HCT116 (cell line): Measurements from ENCODE around the gene CCDC148. TPM values are rescaled to one million over a fixed set of nuclear protein-coding genes. Genes with fewer than 3 reads are reported as not detected.

Experiments used
- ATAC-seq: fragments of 200-7000 bp; cut with Tn5 transposase; 2 replicates; pipeline ENCODE4 v1.9.1; 2020; ENCODE audit warnings: mild to moderate bottlenecking, moderate library complexity
- BruUV-seq: library from RNA; stranded (reverse); fragments of 400-500 nt; replicated peaks from 2 replicates; lab custom pipeline; 2021; lab: Mats Ljungman, UMichigan
- CTCF ChIA-PET: fragments of 300-600 bp; sonication (Branson Sonifier 250); formaldehyde crosslinking; loops from one replicate; lab custom pipeline; 2021; ENCODE audit warnings: antibody characterized with exemption; lab: Charles Lee
- POLR2A ChIA-PET: fragments of 300-600, 350-600 bp; sonication (Branson Sonifier 250); formaldehyde crosslinking; loops from one replicate; lab custom pipeline; 2021; ENCODE audit warnings: antibody characterized with exemption; lab: Charles Lee
- RAD21 ChIA-PET, 2 experiments: fragments of 300-600 bp; sonication (Branson Sonifier 250); formaldehyde crosslinking; loops; one replicate each; lab custom pipeline; 2023; ENCODE audit warnings: low total read pairs in 2 of 2; ENCODE audit not compliant: uncharacterized antibody in 2 of 2, unreplicated experiment in 2 of 2, low non-redundant PET in 1 of 2; lab: Charles Lee
- DNase-seq: peaks from one replicate; pipeline ENCODE4 v3.0.0-alpha.2; 2010; ENCODE audit warnings: low read depth, low spot score
- H2AFZ ChIP-seq: fragments of 200-600 bp; shearing (Covaris generic), sonication (generic); 2 replicates; pipeline ENCODE4 v1.6.1; 2017; ENCODE audit warnings: low read depth, mixed run types, mixed read lengths, antibody characterized with exemption, low read length; ENCODE audit not compliant: poor library complexity, severe bottlenecking
- H3K27ac ChIP-seq: 2 replicates; pipeline ENCODE4 v1.5.1; 2012; ENCODE audit warnings: low read depth, low read length
- H3K27me3 ChIP-seq: fragments of 200-600 bp; sonication (generic); 2 replicates; pipeline ENCODE4 v1.6.1; 2016; ENCODE audit warnings: mixed run types, low read length, mixed read lengths; ENCODE audit not compliant: insufficient read depth
- H3K36me3 ChIP-seq, 2 experiments: fragments of 200-500 bp in 1 of 2; fragments of 200-600 bp in 1 of 2; sonication (Bioruptor generic) in 1 of 2; sonication (generic) in 1 of 2; 2 replicates each; pipeline versions ENCODE4 v1.5.1 to v1.6.1; 2014 to 2016; ENCODE audit warnings: low read length in 2 of 2, inconsistent platforms in 1 of 2, mixed read lengths in 1 of 2, mixed run types in 1 of 2; ENCODE audit not compliant: insufficient read depth in 2 of 2, control insufficient read depth in 1 of 2
- H3K4me1 ChIP-seq, 2 experiments: fragments of 200-600 bp in 1 of 2; sonication (generic) in 1 of 2; 2 replicates each; pipeline versions ENCODE4 v1.5.1 to v1.6.1; 2012 to 2017; ENCODE audit warnings: low read length in 2 of 2, inconsistent platforms in 1 of 2, mild to moderate bottlenecking in 1 of 2, mixed read lengths in 1 of 2, mixed run types in 1 of 2, moderate library complexity in 1 of 2; ENCODE audit not compliant: insufficient read depth in 2 of 2, control insufficient read depth in 1 of 2
- H3K4me2 ChIP-seq: fragments of 200-600 bp; sonication (generic); 2 replicates; pipeline ENCODE4 v1.6.1; 2017; ENCODE audit warnings: mixed run types, low read length, mixed read lengths
- H3K4me3 ChIP-seq, 2 experiments: fragments of 200-600 bp in 1 of 2; sonication (generic) in 1 of 2; replicated peaks in 1 of 2; 2 replicates each; pipeline ENCODE4 v1.5.1; 2011 to 2016; ENCODE audit warnings: low read length in 2 of 2, control low read depth in 1 of 2, low read depth in 1 of 2, mild to moderate bottlenecking in 1 of 2, mixed read lengths in 1 of 2, mixed run types in 1 of 2
- H3K79me2 ChIP-seq: fragments of 200-600 bp; sonication (generic); 2 replicates; pipeline ENCODE4 v1.6.1; 2017; ENCODE audit warnings: mild to moderate bottlenecking, mixed run types, low read length, moderate library complexity, mixed read lengths; ENCODE audit not compliant: insufficient read depth
- H3K9ac ChIP-seq: fragments of 200-600 bp; sonication (generic); 2 replicates; pipeline ENCODE4 v1.6.1; 2016; ENCODE audit warnings: low read length, mixed read lengths
- H3K9me2 ChIP-seq: fragments of 200-600 bp; sonication (generic), shearing (Covaris generic); 2 replicates; pipeline ENCODE4 v1.6.1; 2017; ENCODE audit warnings: mixed run types, mild to moderate bottlenecking, moderate library complexity; ENCODE audit not compliant: insufficient read depth
- H3K9me3 ChIP-seq, 2 experiments: fragments of 200-500 bp in 1 of 2; fragments of 200-600 bp in 1 of 2; sonication (Bioruptor generic) in 1 of 2; sonication (generic) in 1 of 2; 2 replicates each; pipeline ENCODE4 v1.6.1; 2014 to 2017; ENCODE audit warnings: low read length in 2 of 2, mixed read lengths in 2 of 2, inconsistent platforms in 1 of 2, low read depth in 1 of 2, mild to moderate bottlenecking in 1 of 2, mixed run types in 1 of 2, moderate library complexity in 1 of 2; ENCODE audit not compliant: control insufficient read depth in 1 of 2, insufficient read depth in 1 of 2
- H4K20me1 ChIP-seq: fragments of 200-600 bp; sonication (generic), shearing (Covaris generic); 2 replicates; pipeline ENCODE4 v1.6.1; 2017; ENCODE audit warnings: mixed run types, mild to moderate bottlenecking, moderate library complexity; ENCODE audit not compliant: insufficient read depth
- CBX3 ChIP-seq: IDR thresholded peaks from 2 replicates; pipeline ENCODE4 v1.6.1; 2012; ENCODE audit warnings: low read depth
- CEBPB ChIP-seq: IDR thresholded peaks from 2 replicates; pipeline ENCODE4 v1.6.1; 2012; ENCODE audit warnings: low read depth
- ELF1 ChIP-seq: IDR thresholded peaks from 2 replicates; pipeline ENCODE4 v1.6.1; 2012; ENCODE audit warnings: low read depth, borderline replicate concordance
- EZH2 ChIP-seq: fragments of 200-600 bp; sonication (generic); IDR thresholded peaks from 2 replicates; pipeline ENCODE4 v1.6.1; 2017; ENCODE audit warnings: antibody characterized with exemption, mixed run types
- FOSL1 ChIP-seq: IDR thresholded peaks from 2 replicates; pipeline ENCODE4 v1.6.1; 2012; ENCODE audit warnings: low read depth
- JUND ChIP-seq: IDR thresholded peaks from 2 replicates; pipeline ENCODE4 v1.6.1; 2012
- POLR2A ChIP-seq: IDR thresholded peaks from 2 replicates; pipeline ENCODE4 v1.7.0; 2011; ENCODE audit warnings: borderline replicate concordance; ENCODE audit not compliant: insufficient read depth, insufficient read length; ENCODE audit errors: extremely low read depth
- RAD21 ChIP-seq: IDR thresholded peaks from 2 replicates; pipeline ENCODE4 v1.6.1; 2012; ENCODE audit warnings: low read depth, mild to moderate bottlenecking
- SIN3A ChIP-seq: IDR thresholded peaks from 2 replicates; pipeline ENCODE4 v1.6.1; 2012; ENCODE audit warnings: low read depth
- SRF ChIP-seq: IDR thresholded peaks from 2 replicates; pipeline ENCODE4 v1.6.1; 2012; ENCODE audit warnings: low read depth
- ZNF274 ChIP-seq: fragments of 200-500 bp; sonication (Bioruptor generic); IDR thresholded peaks from 2 replicates; pipeline ENCODE4 v1.6.1; 2014; ENCODE audit warnings: mild to moderate bottlenecking, low read depth, low read length, inconsistent platforms
- intact Hi-C: fragments of 100-400 bp; cut with micrococcal nuclease; formaldehyde crosslinking; loops from 2 replicates; pipeline ENCODE4 v1.10.0; 2022
- total RNA-seq: library from RNA; stranded (reverse); gene quantifications from one replicate; pipeline ENCODE4 v1.2.1, GENCODE V29; 2021; ENCODE audit not compliant: unreplicated experiment
- TF ChIP-seq, protein P1 (sequence below): IDR thresholded peaks from 2 replicates; pipeline ENCODE4 v1.6.1; 2011; ENCODE audit warnings: mild to moderate bottlenecking, low read length, moderate library complexity; ENCODE audit not compliant: insufficient replicate concordance; ENCODE audit errors: extremely low read depth
- TF ChIP-seq, protein P2 (sequence below): IDR thresholded peaks from 2 replicates; pipeline ENCODE4 v1.6.1; 2012
- TF ChIP-seq, protein P3 (sequence below), 3 experiments: fragments of 200-600 bp in 1 of 3; sonication (generic) in 1 of 3; IDR thresholded peaks in 2 of 3; conservative IDR thresholded peaks in 1 of 3; 2 replicates each; pipeline ENCODE4 v1.5.1; 2012 to 2017; ENCODE audit warnings: low read depth in 2 of 3, low read length in 2 of 3, antibody characterized with exemption in 1 of 3, borderline replicate concordance in 1 of 3, control low read depth in 1 of 3, mild to moderate bottlenecking in 1 of 3, mixed read lengths in 1 of 3, mixed run types in 1 of 3, moderate library complexity in 1 of 3; ENCODE audit not compliant: insufficient read depth in 1 of 3
- TF ChIP-seq, protein P4 (sequence below): IDR thresholded peaks from 2 replicates; pipeline ENCODE4 v1.6.1; 2012

The CCDC148 gene
- total RNA-seq, 1 experiment from 2014 or later, result 0.59 TPM

DNA sequence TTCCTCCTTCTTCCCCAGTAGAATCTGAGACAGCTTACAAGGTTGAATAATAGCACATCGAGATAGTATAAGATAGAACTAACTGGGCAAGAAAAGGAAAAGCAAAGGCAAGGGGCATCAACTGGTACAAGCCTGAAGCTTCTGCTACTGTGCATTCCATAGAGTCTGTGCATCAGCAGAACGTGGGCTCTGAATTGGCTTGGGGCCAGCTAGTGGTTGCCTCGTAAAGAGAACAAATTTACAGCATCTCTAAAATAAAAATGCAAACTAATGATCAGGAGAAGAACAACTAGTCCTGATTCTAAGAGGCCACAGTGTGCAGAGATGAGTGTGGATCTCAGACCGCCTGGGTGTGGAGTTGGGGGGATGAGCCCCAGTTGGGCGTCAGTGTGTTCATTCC, 318.3 kb downstream of the CCDC148 start:
- ChIA-PET RAD21 (no interaction called here), POLR2A (no interaction called here), CTCF (no interaction called here)
- Histone ChIP-seq H3K4me2 (no peak overlapping the region), H3K9me3 (no peaks in the 10 kb centered on the region), H3K9me2 (no peaks in the 10 kb centered on the region), H3K36me3 (no peaks in the 10 kb centered on the region), H3K79me2 (no peaks in the 10 kb centered on the region), H3K9ac (no peak overlapping the region), H3K4me3 (no peak overlapping the region), H2AFZ (no peak overlapping the region), H4K20me1 (no peaks in the 10 kb centered on the region), H3K27me3 (no peaks in the 10 kb centered on the region), H3K4me1 (no peaks in the 10 kb centered on the region)
- intact Hi-C loops, result no loop called here
- DNase-seq, result no peak
- BruUV-seq, result no TSS peak
- ATAC-seq, result no peak
- TF ChIP-seq, protein P1, sequence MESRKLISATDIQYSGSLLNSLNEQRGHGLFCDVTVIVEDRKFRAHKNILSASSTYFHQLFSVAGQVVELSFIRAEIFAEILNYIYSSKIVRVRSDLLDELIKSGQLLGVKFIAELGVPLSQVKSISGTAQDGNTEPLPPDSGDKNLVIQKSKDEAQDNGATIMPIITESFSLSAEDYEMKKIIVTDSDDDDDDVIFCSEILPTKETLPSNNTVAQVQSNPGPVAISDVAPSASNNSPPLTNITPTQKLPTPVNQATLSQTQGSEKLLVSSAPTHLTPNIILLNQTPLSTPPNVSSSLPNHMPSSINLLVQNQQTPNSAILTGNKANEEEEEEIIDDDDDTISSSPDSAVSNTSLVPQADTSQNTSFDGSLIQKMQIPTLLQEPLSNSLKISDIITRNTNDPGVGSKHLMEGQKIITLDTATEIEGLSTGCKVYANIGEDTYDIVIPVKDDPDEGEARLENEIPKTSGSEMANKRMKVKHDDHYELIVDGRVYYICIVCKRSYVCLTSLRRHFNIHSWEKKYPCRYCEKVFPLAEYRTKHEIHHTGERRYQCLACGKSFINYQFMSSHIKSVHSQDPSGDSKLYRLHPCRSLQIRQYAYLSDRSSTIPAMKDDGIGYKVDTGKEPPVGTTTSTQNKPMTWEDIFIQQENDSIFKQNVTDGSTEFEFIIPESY, result no peak
- TF ChIP-seq POLR2A (no peak), EZH2 (no peak), RAD21 (no peak), CEBPB (no peak)
- TF ChIP-seq, protein P2, sequence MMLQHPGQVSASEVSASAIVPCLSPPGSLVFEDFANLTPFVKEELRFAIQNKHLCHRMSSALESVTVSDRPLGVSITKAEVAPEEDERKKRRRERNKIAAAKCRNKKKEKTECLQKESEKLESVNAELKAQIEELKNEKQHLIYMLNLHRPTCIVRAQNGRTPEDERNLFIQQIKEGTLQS, result no peak
- TF ChIP-seq, all 23 proteins: peak for 0
- no peak overlapping the region for H3K27ac ChIP-seq

DNA sequence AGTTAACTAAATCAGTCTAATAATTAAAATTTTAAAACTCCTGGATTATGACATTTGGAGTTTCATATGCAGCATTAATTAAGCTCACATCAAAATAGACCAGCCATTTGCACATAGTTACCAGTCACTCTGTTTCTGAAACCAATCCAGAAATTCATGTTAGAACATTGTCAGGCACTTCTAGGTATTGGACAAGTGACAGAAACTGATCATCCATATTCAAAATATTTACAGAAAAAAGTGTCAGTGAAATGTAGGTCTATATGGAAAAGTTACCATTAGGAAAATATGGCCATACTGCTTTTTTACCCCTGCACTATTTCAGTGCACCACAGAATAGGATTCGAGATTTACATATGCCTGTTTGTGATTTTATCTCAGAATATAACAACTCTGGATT, 321.5 kb downstream of the CCDC148 start:
- Histone ChIP-seq H3K4me2 (no peak overlapping the region), H3K36me3 (no peaks in the 10 kb centered on the region), H2AFZ (no peak overlapping the region), H3K27ac (no peak overlapping the region), H3K4me3 (no peak overlapping the region), H3K4me1 (no peaks in the 10 kb centered on the region), H3K79me2 (no peaks in the 10 kb centered on the region), H4K20me1 (no peaks in the 10 kb centered on the region), H3K9ac (no peak overlapping the region), H3K9me2 (no peaks in the 10 kb centered on the region), H3K9me3 (no peaks in the 10 kb centered on the region), H3K27me3 (no peaks in the 10 kb centered on the region)
- ATAC-seq (no peak), DNase-seq (no peak)
- CTCF ChIA-PET, result no interaction called here
- intact Hi-C loops, result no loop called here
- BruUV-seq, result no TSS peak
- POLR2A ChIA-PET, result no interaction called here
- RAD21 ChIA-PET, result no interaction called here
- TF ChIP-seq, protein P1, result no peak
- TF ChIP-seq FOSL1, result no peak
- no peak for TF ChIP-seq POLR2A
- no peak for TF ChIP-seq RAD21
- no peak for TF ChIP-seq JUND
- TF ChIP-seq ZNF274, result no peak
- TF ChIP-seq CBX3, result no peak
- no peak for TF ChIP-seq ELF1
- TF ChIP-seq, protein P3, sequence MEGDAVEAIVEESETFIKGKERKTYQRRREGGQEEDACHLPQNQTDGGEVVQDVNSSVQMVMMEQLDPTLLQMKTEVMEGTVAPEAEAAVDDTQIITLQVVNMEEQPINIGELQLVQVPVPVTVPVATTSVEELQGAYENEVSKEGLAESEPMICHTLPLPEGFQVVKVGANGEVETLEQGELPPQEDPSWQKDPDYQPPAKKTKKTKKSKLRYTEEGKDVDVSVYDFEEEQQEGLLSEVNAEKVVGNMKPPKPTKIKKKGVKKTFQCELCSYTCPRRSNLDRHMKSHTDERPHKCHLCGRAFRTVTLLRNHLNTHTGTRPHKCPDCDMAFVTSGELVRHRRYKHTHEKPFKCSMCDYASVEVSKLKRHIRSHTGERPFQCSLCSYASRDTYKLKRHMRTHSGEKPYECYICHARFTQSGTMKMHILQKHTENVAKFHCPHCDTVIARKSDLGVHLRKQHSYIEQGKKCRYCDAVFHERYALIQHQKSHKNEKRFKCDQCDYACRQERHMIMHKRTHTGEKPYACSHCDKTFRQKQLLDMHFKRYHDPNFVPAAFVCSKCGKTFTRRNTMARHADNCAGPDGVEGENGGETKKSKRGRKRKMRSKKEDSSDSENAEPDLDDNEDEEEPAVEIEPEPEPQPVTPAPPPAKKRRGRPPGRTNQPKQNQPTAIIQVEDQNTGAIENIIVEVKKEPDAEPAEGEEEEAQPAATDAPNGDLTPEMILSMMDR (IDR thresholded peaks at IDR 0.05 in 2 of 3, conservative IDR thresholded peaks at IDR 0.05 in 1 of 3; ENCODE audit: borderline replicate concordance in 1 of 3, insufficient read depth in 1 of 3, low read depth in 2 of 3, low read length in 2 of 3), result no peak
- no peak for TF ChIP-seq SIN3A
- TF ChIP-seq, protein P4, sequence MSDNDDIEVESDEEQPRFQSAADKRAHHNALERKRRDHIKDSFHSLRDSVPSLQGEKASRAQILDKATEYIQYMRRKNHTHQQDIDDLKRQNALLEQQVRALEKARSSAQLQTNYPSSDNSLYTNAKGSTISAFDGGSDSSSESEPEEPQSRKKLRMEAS, result no peak
- TF ChIP-seq SRF, result no peak
